ENCODE results near the gene PAX7. TPM values are rescaled to one million over a fixed set of nuclear protein-coding genes. Genes with fewer than 3 reads are reported as not detected.

PAX7 gene
- total and polyA plus RNA-seq, 2 of the 4 experiments (the other 2 are of a cell fraction): not detected

DNA sequence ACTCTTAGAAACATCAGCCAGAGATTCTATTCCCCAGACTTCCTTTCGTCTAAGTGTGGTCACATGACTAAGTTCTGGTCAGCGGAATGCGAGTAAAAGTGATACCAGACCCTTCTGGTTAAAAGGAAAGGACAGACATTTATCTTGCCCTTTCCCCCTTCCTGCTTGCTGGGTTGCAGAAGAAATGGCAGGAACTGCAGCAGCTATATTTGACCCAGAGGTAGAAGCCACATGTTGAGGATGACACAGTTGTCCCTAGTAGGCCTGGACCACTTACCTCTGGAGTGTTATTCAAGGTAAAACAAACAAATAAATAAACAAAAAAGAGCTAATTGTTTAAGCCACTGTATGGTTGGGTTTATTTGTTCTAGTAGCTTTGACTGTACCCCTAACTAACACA is 155.5 kb downstream of the PAX7 start:
- Histone ChIP-seq H2BK5ac (ENCODE audit: low read depth, low read length, poor library complexity, severe bottlenecking) (no peak overlapping the region), H2BK20ac (ENCODE audit: low read depth, low read length) (no peak overlapping the region), H2AK9ac (replicated peaks; ENCODE audit: low read depth, low read length, poor library complexity) (no peak overlapping the region), H3K9ac (ENCODE audit: low read depth, low read length) (no peak overlapping the region), H3K9me1 (ENCODE audit: insufficient read depth, low read length) (no peaks in the 10 kb centered on the region), H3K4me1 (ENCODE audit: control insufficient read depth, insufficient read depth, low read length) (no peaks in the 10 kb centered on the region), H4K20me1 (ENCODE audit: insufficient read depth, low read length) (no peaks in the 10 kb centered on the region), H3K4me3 (ENCODE audit: insufficient read depth, low read depth, low read length) (no peak overlapping the region), H3K36me3 (ENCODE audit: control insufficient read depth, insufficient read depth, low read length) (no peaks in the 10 kb centered on the region), H3K27ac (ENCODE audit: insufficient read depth, low read length) (no peak overlapping the region), H2AK5ac (ENCODE audit: low read depth, low read length) (no peak overlapping the region), H2BK120ac (ENCODE audit: low read depth, low read length) (no peak overlapping the region), H3K27me3 (ENCODE audit: control insufficient read depth, insufficient read depth, low read length) (no peaks in the 10 kb centered on the region; the same call in none of the 2 replicates), H4K8ac (ENCODE audit: low read depth in 2 of 2, low read length in 2 of 2) (no peak overlapping the region), H4K91ac (ENCODE audit: insufficient read depth, low read depth, low read length) (no peak overlapping the region), H2BK15ac (ENCODE audit: low read depth, low read length) (no peak overlapping the region), H3K56ac (ENCODE audit: extremely low read depth, insufficient read depth, low read length) (no peak overlapping the region), H3K14ac (replicated peaks; ENCODE audit: low read depth, low read length) (no peak overlapping the region), H3K23ac (ENCODE audit: low read depth, low read length) (no peak overlapping the region), H3K4me2 (ENCODE audit: low read depth, low read length) (no peak overlapping the region), H4K5ac (ENCODE audit: low read depth, low read length) (no peak overlapping the region), H3K9me3 (ENCODE audit: control insufficient read depth, insufficient read depth, low read length) (no peaks in the 10 kb centered on the region), H3K79me1 (ENCODE audit: low read depth in 1 of 2, low read length in 2 of 2) (no peaks in the 10 kb centered on the region), H3K4ac (ENCODE audit: low read depth, low read length) (no peak overlapping the region), H3K18ac (ENCODE audit: low read depth, low read length) (no peak overlapping the region), H2AFZ (replicated peaks; ENCODE audit: low read length, poor library complexity) (no peak overlapping the region)
- ATAC-seq (ENCODE audit: low read depth): no peak
- in situ Hi-C loops (cut with MboI; ENCODE audit: low sequenced_read_pairs): no loop called here
- no peak for TF ChIP-seq MAZ (IDR thresholded peaks at IDR 0.05; ENCODE audit: borderline replicate concordance, low read depth, low read length)
- no peak for TF ChIP-seq CHD1 (IDR thresholded peaks at IDR 0.05; ENCODE audit: low read depth, low read length)
- no peak for TF ChIP-seq FOS (IDR thresholded peaks at IDR 0.05; ENCODE audit: low read depth, low read length)
- TF ChIP-seq RAD21 (IDR thresholded peaks at IDR 0.05; ENCODE audit: low read length): no peak
- dilution Hi-C loops (cut with HindIII; ENCODE audit: low sequenced_read_pairs, unreplicated experiment): no loop called here
- BruUV-seq (replicated peaks): no TSS peak
- intact Hi-C loops (cut with micrococcal nuclease): no loop called here
- DNase-seq: no peak
- POLR2A ChIA-PET (ENCODE audit: unreplicated experiment): no interaction called here
- CTCF ChIA-PET: no interaction called here
- 40% methylated on average over 1 of the region's 3 CpGs; no CpG with 5 or more reads in 1 of the 2 experiments for WGBS, 2 experiments (ENCODE audit: extremely low coverage in 2 of 2, insufficient read length in 1 of 2)

Data from IMR-90 (cell line).